Thyroid gland (tissue), 4 donors: ENCODE data around the gene HSPA5. TPM values are rescaled to one million over a fixed set of nuclear protein-coding genes. Genes with fewer than 3 reads are reported as not detected.
"Not testable (repeated sequence)": the region's sequence is repeated elsewhere in the genome, so short reads cannot be mapped to it uniquely, and the experiment has no call there.

Experiments
- DNase-seq, 2 donors: peaks; one replicate each; pipeline ENCODE4 v3.0.0-alpha.2; 2019
- H3K27ac ChIP-seq, 3 donors: fragments of 200-600 bp; sonication (generic); 1 replicate in 2 of 3; 2 replicates in 1 of 3; pipeline ENCODE4 v1.5.1; 2016 to 2019; ENCODE audit warnings: mild to moderate bottlenecking in 1 of 3, moderate library complexity in 1 of 3
- H3K27me3 ChIP-seq: fragments of 200-600 bp; sonication (generic); one replicate; pipeline ENCODE4 v1.5.1; 2019
- H3K36me3 ChIP-seq, 2 donors: fragments of 200-600 bp; sonication (generic); one replicate each; pipeline ENCODE4 v1.5.1; 2016 to 2019
- H3K4me1 ChIP-seq, 2 donors: fragments of 200-600 bp; sonication (generic); one replicate each; pipeline ENCODE4 v1.5.1; 2017 to 2019
- H3K4me3 ChIP-seq, 3 donors: fragments of 200-600 bp; sonication (generic); replicated peaks in 1 of 3; 1 replicate in 2 of 3; 2 replicates in 1 of 3; pipeline ENCODE4 v1.5.1; 2016; ENCODE audit warnings: mild to moderate bottlenecking in 1 of 3
- H3K9me3 ChIP-seq: fragments of 200-600 bp; sonication (generic); one replicate; pipeline ENCODE4 v1.5.1; 2017
- POLR2A ChIP-seq, 2 donors: fragments of 450-650 bp; IDR thresholded peaks; one replicate each; pipeline ENCODE4 v1.6.1; 2017; ENCODE audit warnings: antibody characterized with exemption in 2 of 2, mild to moderate bottlenecking in 2 of 2, moderate library complexity in 1 of 2
- WGBS, 2 donors: methylation state at CpG; one replicate each; pipeline ENCODE4 v1.1.5; 2017; 5-methylcytosine and 5-hydroxymethylcytosine counted together
- intact Hi-C: fragments of 100-400 bp; cut with DNase I; formaldehyde crosslinking; loops from one replicate; pipeline ENCODE4 v1.15.1; 2023
- total RNA-seq, 4 donors: library from RNA; depleted of rRNA; stranded (reverse); fragments of >200 nt; gene quantifications; one replicate each; pipeline ENCODE4 v1.2.3, GENCODE V29; 2016
- TF ChIP-seq, protein P1 (sequence below), 6 experiments: fragments of 200-600 bp in 3 of 6; fragments of 450-650 bp in 3 of 6; sonication (generic) in 3 of 6; IDR thresholded peaks; one replicate each; pipeline ENCODE4 v1.5.1; 2016 to 2019; ENCODE audit warnings: antibody characterized with exemption in 6 of 6, mild to moderate bottlenecking in 2 of 6, inconsistent platforms in 1 of 6, moderate library complexity in 1 of 6

Gene HSPA5
- total RNA-seq, 4 donors from 2014 or later: 202 to 921 (median 592) TPM

DNA sequence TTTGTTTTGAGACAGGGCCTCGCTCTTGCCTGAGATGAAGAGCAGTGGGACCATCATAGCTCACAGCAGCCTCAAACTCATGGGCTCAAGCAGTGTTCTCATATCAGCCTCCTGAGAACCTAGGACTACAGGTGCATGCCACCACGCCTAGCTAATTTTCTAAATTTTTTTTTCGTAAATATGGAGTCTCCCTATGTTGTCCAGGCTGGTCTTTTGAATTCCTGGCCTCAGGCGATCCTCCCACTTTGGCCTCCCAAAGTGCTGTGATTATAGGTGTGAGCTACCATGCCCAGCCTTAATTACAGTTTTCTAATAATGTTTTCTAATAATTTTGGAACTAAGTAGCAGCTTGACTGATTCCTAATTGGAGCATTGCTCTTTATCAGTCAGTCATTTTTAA is 35.6 kb upstream of the HSPA5 start:
- no peaks in the 10 kb centered on the region for H3K27me3 ChIP-seq
- no peak overlapping the region for H3K27ac ChIP-seq
- no peaks in the 10 kb centered on the region for H3K36me3 ChIP-seq
- intact Hi-C loops: no loop called here
- no peak overlapping the region for H3K4me3 ChIP-seq
- no peak for DNase-seq
- H3K4me1 ChIP-seq: peaks cover 17 to 27% of the 10 kb centered on the region in 2 donors
- H3K9me3 ChIP-seq: no peaks in the 10 kb centered on the region
- 97 to 99% methylated on average over 4 of the region's 4 CpGs for WGBS, 2 donors
- TF ChIP-seq, protein P1, sequence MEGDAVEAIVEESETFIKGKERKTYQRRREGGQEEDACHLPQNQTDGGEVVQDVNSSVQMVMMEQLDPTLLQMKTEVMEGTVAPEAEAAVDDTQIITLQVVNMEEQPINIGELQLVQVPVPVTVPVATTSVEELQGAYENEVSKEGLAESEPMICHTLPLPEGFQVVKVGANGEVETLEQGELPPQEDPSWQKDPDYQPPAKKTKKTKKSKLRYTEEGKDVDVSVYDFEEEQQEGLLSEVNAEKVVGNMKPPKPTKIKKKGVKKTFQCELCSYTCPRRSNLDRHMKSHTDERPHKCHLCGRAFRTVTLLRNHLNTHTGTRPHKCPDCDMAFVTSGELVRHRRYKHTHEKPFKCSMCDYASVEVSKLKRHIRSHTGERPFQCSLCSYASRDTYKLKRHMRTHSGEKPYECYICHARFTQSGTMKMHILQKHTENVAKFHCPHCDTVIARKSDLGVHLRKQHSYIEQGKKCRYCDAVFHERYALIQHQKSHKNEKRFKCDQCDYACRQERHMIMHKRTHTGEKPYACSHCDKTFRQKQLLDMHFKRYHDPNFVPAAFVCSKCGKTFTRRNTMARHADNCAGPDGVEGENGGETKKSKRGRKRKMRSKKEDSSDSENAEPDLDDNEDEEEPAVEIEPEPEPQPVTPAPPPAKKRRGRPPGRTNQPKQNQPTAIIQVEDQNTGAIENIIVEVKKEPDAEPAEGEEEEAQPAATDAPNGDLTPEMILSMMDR (IDR thresholded peaks at IDR 0.05): no peak
- no peak for TF ChIP-seq POLR2A (IDR thresholded peaks at IDR 0.05)

DNA sequence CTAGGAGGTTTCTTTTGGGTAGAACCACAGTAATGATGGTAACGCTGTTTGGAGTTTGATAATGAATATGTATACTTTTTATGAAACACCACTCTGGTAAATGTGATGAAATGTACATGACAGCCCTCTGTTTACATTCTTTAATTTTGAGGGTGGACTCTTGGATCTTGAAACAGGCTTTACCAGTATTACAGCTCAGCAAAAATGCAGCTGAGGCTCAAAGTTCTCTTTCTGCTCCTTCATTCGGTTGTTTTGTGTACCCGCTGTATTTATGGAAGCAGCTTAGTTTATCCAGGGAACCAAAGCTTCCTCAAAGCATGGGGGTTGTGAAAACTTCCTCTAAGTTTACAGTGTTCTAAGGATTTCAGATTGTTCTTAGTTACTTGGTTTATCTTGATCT is 31.6 kb upstream of the HSPA5 start:
- peak overlapping the region in 1 of 3 donors; percentile 41 for H3K27ac ChIP-seq
- no peaks in the 10 kb centered on the region for H3K36me3 ChIP-seq
- intact Hi-C loops: no loop called here
- no peak overlapping the region for H3K4me3 ChIP-seq
- no peak for DNase-seq
- H3K9me3 ChIP-seq: no peaks in the 10 kb centered on the region
- no peaks in the 10 kb centered on the region for H3K27me3 ChIP-seq
- H3K4me1 ChIP-seq: peaks cover 30 to 33% of the 10 kb centered on the region in 2 donors
- 59 to 70% methylated on average over 3 of the region's 3 CpGs for WGBS, 2 donors
- TF ChIP-seq POLR2A (IDR thresholded peaks at IDR 0.05): no peak
- TF ChIP-seq, protein P1 (IDR thresholded peaks at IDR 0.05): no peak

DNA sequence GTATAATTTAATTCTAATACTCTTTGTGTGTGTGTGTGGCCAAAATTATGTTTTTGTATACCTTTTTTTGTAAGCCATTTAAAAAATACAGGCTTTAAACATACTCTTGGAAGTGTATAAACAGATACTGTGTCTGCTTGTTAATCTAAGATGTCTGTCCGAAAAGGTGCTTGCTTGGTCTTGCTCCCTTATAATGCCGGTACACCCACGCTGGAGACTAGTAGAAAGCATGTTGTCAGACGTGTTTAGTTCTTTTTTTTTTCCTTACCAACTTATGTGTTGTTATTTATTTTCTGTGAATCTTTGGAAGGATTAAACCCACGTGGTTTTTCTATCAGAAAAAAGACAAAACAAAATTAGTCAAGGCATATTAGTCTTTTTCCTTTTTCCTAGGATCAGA is 29.9 kb upstream of the HSPA5 start:
- DNase-seq: no peak
- H3K27ac ChIP-seq: peak overlapping the region in 1 of 3 donors; percentile 41
- no peaks in the 10 kb centered on the region for H3K9me3 ChIP-seq
- intact Hi-C loops: no loop called here
- TF ChIP-seq POLR2A (IDR thresholded peaks at IDR 0.05): no peak
- TF ChIP-seq, protein P1 (IDR thresholded peaks at IDR 0.05): no peak
- 88 to 90% methylated on average over 5 of the region's 5 CpGs for WGBS, 2 donors
- peaks cover 25 to 31% of the 10 kb centered on the region in 2 donors for H3K4me1 ChIP-seq
- H3K27me3 ChIP-seq: no peaks in the 10 kb centered on the region
- no peaks in the 10 kb centered on the region for H3K36me3 ChIP-seq
- no peak overlapping the region for H3K4me3 ChIP-seq

DNA sequence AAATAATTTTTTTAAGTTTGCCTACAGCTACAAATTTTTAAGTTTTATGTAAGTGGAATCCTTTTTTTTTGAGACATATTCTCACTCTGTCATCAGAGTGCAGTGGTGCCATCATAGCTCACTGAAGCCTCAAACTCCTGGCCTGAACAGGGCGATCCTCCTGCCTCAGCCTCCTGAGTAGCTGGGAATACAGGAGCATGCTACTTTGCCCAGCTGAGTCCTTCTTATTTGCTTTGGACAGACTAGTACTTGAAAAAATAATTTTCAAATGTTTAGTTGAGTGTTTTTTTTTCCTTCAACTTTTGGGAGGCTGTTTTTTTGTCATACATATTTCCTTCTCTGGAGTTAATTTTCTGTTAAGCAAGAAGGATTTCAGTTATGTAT is 27.9 kb upstream of the HSPA5 start:
- no peaks in the 10 kb centered on the region for H3K36me3 ChIP-seq
- WGBS, 2 donors: 87 to 93% methylated on average over 1 of the region's 1 CpG
- H3K4me1 ChIP-seq: peaks cover 34 to 37% of the 10 kb centered on the region in 2 donors
- H3K27me3 ChIP-seq: no peaks in the 10 kb centered on the region
- DNase-seq: no peak
- no peak overlapping the region for H3K4me3 ChIP-seq
- peak overlapping the region; percentile 51 to 71 (median 57) for H3K27ac ChIP-seq
- no peak for TF ChIP-seq POLR2A (IDR thresholded peaks at IDR 0.05)
- TF ChIP-seq, protein P1 (IDR thresholded peaks at IDR 0.05): no peak
- intact Hi-C loops: no loop called here
- H3K9me3 ChIP-seq: no peaks in the 10 kb centered on the region

DNA sequence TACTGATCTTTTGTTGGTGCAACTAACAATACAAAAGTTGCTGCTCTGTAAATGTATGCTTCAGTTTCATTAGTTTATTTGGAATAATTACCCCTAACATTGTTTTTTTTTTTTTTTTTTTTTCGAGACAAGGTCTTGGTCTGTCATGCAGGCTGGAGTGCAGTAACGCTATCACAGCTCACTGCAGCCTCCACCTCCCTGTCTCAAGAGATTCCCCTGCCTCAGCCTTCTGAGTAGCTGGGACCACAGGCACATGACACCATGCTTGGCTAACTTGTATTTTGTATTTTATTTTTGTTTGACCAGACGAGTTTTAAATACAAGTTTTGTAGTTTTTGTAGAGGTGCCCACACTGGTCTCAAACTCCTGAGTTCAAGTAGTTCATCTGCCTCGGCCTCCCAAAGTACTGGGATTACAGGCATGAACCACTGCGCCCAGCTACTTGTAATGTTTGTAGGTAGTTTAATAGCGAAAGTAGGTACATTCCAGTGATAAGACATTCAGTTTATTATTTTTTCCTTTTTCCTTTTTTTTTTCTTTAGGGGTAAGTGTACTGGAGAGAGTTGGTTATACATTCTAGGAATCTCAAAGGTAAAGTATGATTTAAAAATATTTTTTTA is 27.4 kb upstream of the HSPA5 start:
- Histone ChIP-seq H3K27ac (peak overlapping the region; percentile 51 to 71 (median 57)), H3K9me3 (no peaks in the 10 kb centered on the region), H3K4me3 (no peak overlapping the region), H3K36me3 (no peaks in the 10 kb centered on the region), H3K27me3 (no peaks in the 10 kb centered on the region), H3K4me1 (peaks cover 37 to 39% of the 10 kb centered on the region in 2 donors)
- DNase-seq: peak; percentile 68 to 77
- intact Hi-C loops: no loop called here
- TF ChIP-seq, protein P1 (IDR thresholded peaks at IDR 0.05): no peak
- TF ChIP-seq POLR2A (IDR thresholded peaks at IDR 0.05): no peak
- WGBS, 2 donors: 25 to 44% methylated on average over 6 of the region's 6 CpGs

DNA sequence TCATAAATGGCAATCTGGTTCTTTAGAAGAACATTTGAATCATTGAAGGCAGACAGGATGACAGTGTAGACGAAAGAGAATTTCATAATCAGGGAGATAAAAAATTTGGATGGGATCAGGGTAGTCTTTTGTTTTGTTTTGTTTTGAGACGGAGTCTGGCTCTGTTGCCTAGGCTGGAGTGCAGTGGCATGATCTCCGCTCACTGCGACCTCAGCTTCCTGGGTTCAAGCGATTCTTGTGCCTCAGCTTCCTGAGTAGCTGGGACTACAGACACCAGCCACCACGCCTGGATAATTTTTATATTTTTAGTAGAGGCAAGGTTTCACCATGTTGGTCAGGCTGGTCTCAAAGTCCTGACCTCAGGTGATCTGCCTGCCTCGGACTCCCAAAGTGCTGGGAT is 22.9 kb upstream of the HSPA5 start:
- DNase-seq, H3K9me3 ChIP-seq, H3K4me3 ChIP-seq, H3K36me3 ChIP-seq, H3K27me3 ChIP-seq, intact Hi-C loops: not testable (repeated sequence)
- WGBS, 2 donors: 80 to 85% methylated on average over 7 of the region's 7 CpGs
- Histone ChIP-seq H3K4me1 (peaks cover 36 to 42% of the 10 kb centered on the region in 2 donors), H3K27ac (peak overlapping the region; percentile 36 to 93 (median 76))
